Measurements from ENCODE around the gene TSSK1B.
"Not testable (repeated sequence)": the region's sequence is repeated elsewhere in the genome, so short reads cannot be mapped to it uniquely, and the experiment has no call there.

Gene TSSK1B

GRCh38 chr5:113425909-113426308 is 8.9 kb downstream of the TSSK1B start:
- CTCF ChIA-PET: no interaction called here
- no peak for DNase-seq (ENCODE audit: extremely low spot score)
- POLR2A ChIA-PET: no interaction called here
- TF ChIP-seq HDGF (IDR thresholded peaks at IDR 0.05; ENCODE audit: borderline replicate concordance) (no peak), FOXA1 (IDR thresholded peaks at IDR 0.05) (no peak), ELF4 (IDR thresholded peaks at IDR 0.05) (no peak), CTBP1 (IDR thresholded peaks at IDR 0.05; ENCODE audit: borderline replicate concordance) (no peak), FOXM1 (IDR thresholded peaks at IDR 0.05; ENCODE audit: borderline replicate concordance) (no peak), BHLHE40 (IDR thresholded peaks at IDR 0.05; ENCODE audit: borderline replicate concordance) (no peak), ZNF384 (IDR thresholded peaks at IDR 0.05) (no peak), TARDBP (IDR thresholded peaks at IDR 0.05) (no peak), LEF1 (IDR thresholded peaks at IDR 0.05; ENCODE audit: borderline replicate concordance) (no peak), PKNOX1 (IDR thresholded peaks at IDR 0.05) (no peak), FOXK2 (IDR thresholded peaks at IDR 0.05) (no peak), L3MBTL2 (conservative IDR thresholded peaks at IDR 0.05) (no peak), ARNT (IDR thresholded peaks at IDR 0.05) (no peak), SP1 (IDR thresholded peaks at IDR 0.05) (no peak), SUZ12 (IDR thresholded peaks at IDR 0.05) (no peak), NFRKB (IDR thresholded peaks at IDR 0.05) (no peak)

GRCh38 chr5:113421693-113422092 is 13.1 kb downstream of the TSSK1B start:
- TF ChIP-seq NFRKB (IDR thresholded peaks at IDR 0.05) (no peak), BHLHE40 (IDR thresholded peaks at IDR 0.05; ENCODE audit: borderline replicate concordance) (no peak), CTBP1 (IDR thresholded peaks at IDR 0.05; ENCODE audit: borderline replicate concordance) (no peak), ELF4 (IDR thresholded peaks at IDR 0.05) (no peak)
- ChIA-PET CTCF (interaction anchor here (0.6 to 1.2 kb wide), 2 partner anchors 9 to 17 kb away, joined by 3 read pairs; no protein-coding TSS in a partner anchor), POLR2A (no interaction called here)
- no peak for DNase-seq (ENCODE audit: extremely low spot score)

- CTCF ChIA-PET: no interaction called here
- POLR2A ChIA-PET: interaction anchor here (1.0 kb wide), 1 partner anchor 108 kb away, joined by 3 read pairs; the partner anchor contains the start of gene YTHDC2
- TF ChIP-seq PKNOX1 (IDR thresholded peaks at IDR 0.05) (no peak), NFRKB (IDR thresholded peaks at IDR 0.05) (no peak), ELF4 (IDR thresholded peaks at IDR 0.05) (no peak), SP1 (IDR thresholded peaks at IDR 0.05) (no peak), L3MBTL2 (conservative IDR thresholded peaks at IDR 0.05) (no peak), TARDBP (IDR thresholded peaks at IDR 0.05) (no peak), SUZ12 (IDR thresholded peaks at IDR 0.05) (no peak), FOXA1 (IDR thresholded peaks at IDR 0.05) (no peak), FOXK2 (IDR thresholded peaks at IDR 0.05) (no peak), LEF1 (IDR thresholded peaks at IDR 0.05; ENCODE audit: borderline replicate concordance) (no peak), FOXM1 (IDR thresholded peaks at IDR 0.05; ENCODE audit: borderline replicate concordance) (no peak)
- DNase-seq (ENCODE audit: extremely low spot score): no peak
Observed at GRCh38 chr5:113405530-113405929, 29.3 kb downstream of the TSSK1B start.

- TF ChIP-seq FOXA1 (IDR thresholded peaks at IDR 0.05): no peak
- TF ChIP-seq ZNF384 (IDR thresholded peaks at IDR 0.05): no peak
- no peak for TF ChIP-seq CTBP1 (IDR thresholded peaks at IDR 0.05; ENCODE audit: borderline replicate concordance)
- TF ChIP-seq L3MBTL2 (conservative IDR thresholded peaks at IDR 0.05): no peak
- TF ChIP-seq BHLHE40 (IDR thresholded peaks at IDR 0.05; ENCODE audit: borderline replicate concordance): no peak
- TF ChIP-seq PKNOX1 (IDR thresholded peaks at IDR 0.05): no peak
- no peak for TF ChIP-seq LEF1 (IDR thresholded peaks at IDR 0.05; ENCODE audit: borderline replicate concordance)
- TF ChIP-seq ELF4 (IDR thresholded peaks at IDR 0.05): no peak
- POLR2A ChIA-PET: no interaction called here
- CTCF ChIA-PET: no interaction called here
Observed at GRCh38 chr5:113404269-113404668, 30.5 kb downstream of the TSSK1B start.

GRCh38 chr5:113397986-113398385 is 36.8 kb downstream of the TSSK1B start:
- CTCF ChIA-PET: interaction anchor here (0.6 kb wide), 1 partner anchor 13 kb away, joined by 3 read pairs; no protein-coding TSS in a partner anchor
- POLR2A ChIA-PET; DNase-seq (ENCODE audit: extremely low spot score): not testable (repeated sequence)

More at GRCh38 chr5:113404269-113404668, 30.5 kb downstream of the TSSK1B start:
- no peak for DNase-seq (ENCODE audit: extremely low spot score)

- TF ChIP-seq PKNOX1 (IDR thresholded peaks at IDR 0.05): no peak
- no peak for TF ChIP-seq BHLHE40 (IDR thresholded peaks at IDR 0.05; ENCODE audit: borderline replicate concordance)
- no peak for TF ChIP-seq FOXA1 (IDR thresholded peaks at IDR 0.05)
- TF ChIP-seq FOXM1 (IDR thresholded peaks at IDR 0.05; ENCODE audit: borderline replicate concordance): no peak
- no peak for TF ChIP-seq TARDBP (IDR thresholded peaks at IDR 0.05)
- TF ChIP-seq LEF1 (IDR thresholded peaks at IDR 0.05; ENCODE audit: borderline replicate concordance): no peak
- no peak for TF ChIP-seq CTBP1 (IDR thresholded peaks at IDR 0.05; ENCODE audit: borderline replicate concordance)
- POLR2A ChIA-PET: no interaction called here
- no peak for DNase-seq (ENCODE audit: extremely low spot score)
- CTCF ChIA-PET: no interaction called here
Observed at GRCh38 chr5:113397046-113397445, 37.7 kb downstream of the TSSK1B start.

All from HEK293T (cell line).